GM12878 (cell line): ENCODE results near the gene CHID1. TPM values are rescaled to one million over a fixed set of nuclear protein-coding genes. Genes with fewer than 3 reads are reported as not detected.

Source experiments
- ATAC-seq: fragments of 200-7000 bp; cut with Tn5 transposase; 3 replicates; pipeline ENCODE4 v1.9.1; 2020; ENCODE audit warnings: mild to moderate bottlenecking, moderate library complexity
- BruUV-seq: library from RNA; stranded (reverse); fragments of 400-500 nt; replicated peaks from 2 replicates; lab custom pipeline; 2021; lab: Mats Ljungman, UMichigan
- CTCF ChIA-PET: fragments of 300-600 bp; sonication (Branson Sonifier 250); formaldehyde crosslinking; extraction: SDS; loops from one replicate; lab custom pipeline; 2021; ENCODE audit warnings: inconsistent platforms; lab: Yijun Ruan, JAX
- POLR2A ChIA-PET: fragments of 350-600 bp; formaldehyde crosslinking; extraction: SDS; loops from one replicate; lab custom pipeline; 2021; ENCODE audit warnings: inconsistent platforms; lab: Charles Lee
- RAD21 ChIA-PET: fragments of 300-600 bp; sonication (Branson Sonifier 250); formaldehyde crosslinking; loops from one replicate; lab custom pipeline; 2023; ENCODE audit warnings: antibody characterized with exemption; ENCODE audit not compliant: unreplicated experiment; lab: Charles Lee
- SMC1A ChIA-PET: fragments of 300-600 bp; sonication (Branson Sonifier 250); formaldehyde crosslinking; loops from one replicate; lab custom pipeline; 2023; ENCODE audit not compliant: unreplicated experiment, uncharacterized antibody; lab: Charles Lee
- DNase-seq: peaks from one replicate; pipeline ENCODE4 v3.0.0-alpha.2; 2011; ENCODE audit warnings: low read depth, low spot score
- FAIRE-seq: peaks from 3 replicates; lab custom pipeline; 2011; peaks lifted over from hg19 to GRCh38; lab: Jason Lieb, UNC
- H2AFZ ChIP-seq: 2 replicates; pipeline ENCODE4 v1.6.0; 2011; ENCODE audit warnings: low read depth, low read length, control low read depth; ENCODE audit not compliant: control insufficient read depth
- H3K27ac ChIP-seq: 2 replicates; pipeline ENCODE4 v1.5.1; 2011; ENCODE audit warnings: control low read depth; ENCODE audit not compliant: control insufficient read depth, insufficient read depth
- H3K27me3 ChIP-seq, 2 experiments: replicated peaks in 1 of 2; 2 replicates each; pipeline versions ENCODE4 v1.6.0 to v1.6.1; 2011; ENCODE audit warnings: low read length in 1 of 2; ENCODE audit not compliant: control insufficient read depth in 2 of 2, insufficient read depth in 2 of 2
- H3K36me3 ChIP-seq, 2 experiments: 2 replicates each; pipeline ENCODE4 v1.5.1; 2011; ENCODE audit warnings: low read length in 1 of 2; ENCODE audit not compliant: control insufficient read depth in 2 of 2, insufficient read depth in 2 of 2
- H3K4me1 ChIP-seq: 2 replicates; pipeline ENCODE4 v1.6.1; 2011; ENCODE audit warnings: mild to moderate bottlenecking, low read length, moderate library complexity, mixed read lengths; ENCODE audit not compliant: control insufficient read depth, insufficient read depth
- H3K4me2 ChIP-seq: 2 replicates; pipeline ENCODE4 v1.6.0; 2011; ENCODE audit warnings: control low read depth; ENCODE audit not compliant: control insufficient read depth, insufficient read depth
- H3K4me3 ChIP-seq: fragments of 200-600 bp; sonication (generic); 2 replicates; pipeline ENCODE4 v1.5.1; 2016
- H3K79me2 ChIP-seq: 2 replicates; pipeline ENCODE4 v1.6.0; 2011; ENCODE audit warnings: low read length; ENCODE audit not compliant: control insufficient read depth, insufficient read depth
- H3K9ac ChIP-seq: 2 replicates; pipeline ENCODE4 v1.8.0; 2011; ENCODE audit warnings: low read length, control low read depth, mixed read lengths; ENCODE audit not compliant: control insufficient read depth, insufficient read depth
- H3K9me3 ChIP-seq: replicated peaks from 3 replicates; pipeline ENCODE4 v1.5.1; 2011; ENCODE audit warnings: mild to moderate bottlenecking, low read length; ENCODE audit not compliant: control insufficient read depth, insufficient read depth
- H4K20me1 ChIP-seq: 2 replicates; pipeline ENCODE4 v1.6.0; 2011; ENCODE audit not compliant: control insufficient read depth, insufficient read depth
- IKZF1 ChIP-seq: fragments of 450-650 bp; conservative IDR thresholded peaks from 2 replicates; pipeline ENCODE4 v1.6.1; 2017; ENCODE audit warnings: antibody characterized with exemption, mild to moderate bottlenecking
- JUNB ChIP-seq: IDR thresholded peaks from 2 replicates; pipeline ENCODE4 v1.6.1; 2016; ENCODE audit warnings: antibody characterized with exemption, mild to moderate bottlenecking
- POLR2A ChIP-seq: IDR thresholded peaks from 2 replicates; pipeline ENCODE4 v1.6.1; 2011; ENCODE audit warnings: low read depth, mild to moderate bottlenecking, low read length
- RAD21 ChIP-seq: IDR thresholded peaks from 2 replicates; pipeline ENCODE4 v1.6.1; 2011; ENCODE audit warnings: mild to moderate bottlenecking, low read depth, low read length, moderate library complexity; ENCODE audit not compliant: insufficient read depth
- WGBS: methylation state at CpG from one replicate; pipeline ENCODE4 v1.1.6; 2016; ENCODE audit warnings: low lambda C conversion rate; ENCODE audit not compliant: insufficient replicate concordance, insufficient coverage; ENCODE audit errors: missing lambda C conversion rate; 5-methylcytosine and 5-hydroxymethylcytosine counted together
- in situ Hi-C: fragments of 300-500 bp; cut with MboI; formaldehyde crosslinking; loops from 9 replicates; pipeline ENCODE4 v1.14.3; 2018; ENCODE audit warnings: mixed read lengths
- intact Hi-C: fragments of 100-400 bp; cut with micrococcal nuclease; formaldehyde crosslinking; loops from one replicate; pipeline ENCODE4 v1.14.2; 2022; ENCODE audit not compliant: unreplicated experiment
- polyA plus RNA-seq, 11 experiments: library from polyadenylated mRNA; depleted of rRNA in 4 of 11; unstranded in 6 of 11; stranded (reverse) in 5 of 11; fragments of >200 nt; fragmentation: Nextera tagmentation in 4 of 11; fragmentation: Illumina TruSeq in 1 of 11; extraction: Ambion mirVana in 4 of 11; extraction: Trizol in 1 of 11; gene quantifications; 1 replicate in 1 of 11; 2 replicates in 10 of 11; pipeline versions ENCODE4 v1.2.1 to v1.2.3, GENCODE V29; 2011 to 2016; ENCODE audit warnings: inconsistent platforms in 2 of 11, missing spikeins in 2 of 11, low read depth in 1 of 11
- total RNA-seq, 4 experiments: library from RNA; depleted of rRNA in 3 of 4; stranded (reverse); fragments of >200 nt in 3 of 4; fragmentation: Illumina TruSeq in 1 of 4; extraction: Trizol in 1 of 4; gene quantifications; 2 replicates each; pipeline versions ENCODE4 v1.2.1 to v1.2.3, GENCODE V29; 2013 to 2021
- TF ChIP-seq, protein P1 (sequence below): IDR thresholded peaks from 2 replicates; pipeline ENCODE4 v1.6.1; 2012; ENCODE audit warnings: low read length, inconsistent platforms

The CHID1 gene
- total and polyA plus RNA-seq, 10 of the 15 experiments (the other 5 are each of a cell fraction or from before 2014, with no cell fraction given): 4.8 to 75.2 (median 30.1) TPM

DNA sequence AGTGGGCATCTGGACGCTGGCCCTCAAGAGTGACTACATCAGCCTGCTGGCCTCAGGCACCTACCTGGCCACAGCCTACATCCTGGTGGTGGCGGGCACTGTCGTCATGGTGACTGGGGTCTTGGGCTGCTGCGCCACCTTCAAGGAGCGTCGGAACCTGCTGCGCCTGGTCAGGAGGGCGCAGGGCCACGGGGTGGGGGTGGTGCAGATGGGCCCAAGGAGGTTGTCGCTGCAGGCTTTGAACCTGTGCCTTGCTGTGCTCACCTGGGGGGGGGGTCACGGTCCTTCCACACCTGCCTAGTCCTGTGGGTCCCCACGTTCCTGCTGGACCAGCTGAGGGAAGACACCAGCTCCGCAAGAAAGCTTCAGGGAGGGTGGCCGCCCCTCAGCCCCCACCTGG, 74.3 kb downstream of the CHID1 start:
- DNase-seq (no peak), FAIRE-seq (no peak), ATAC-seq (no peak)
- 85% methylated on average over 14 of the region's 14 CpGs for WGBS
- Histone ChIP-seq H3K4me2 (no peak overlapping the region), H4K20me1 (no peaks in the 10 kb centered on the region; the same call in 1 of the 2 replicates), H3K36me3 (peaks cover 0 to 25% of the 10 kb centered on the region in 2 experiments; a peak in 2 of 4 replicates), H3K4me3 (no peak overlapping the region), H3K27ac (no peak overlapping the region), H3K27me3 (no peaks in the 10 kb centered on the region; a peak in 1 of 4 replicates), H3K79me2 (peaks cover 10% of the 10 kb centered on the region), H3K9me3 (no peaks in the 10 kb centered on the region), H2AFZ (no peak overlapping the region), H3K4me1 (peaks cover 16% of the 10 kb centered on the region), H3K9ac (no peak overlapping the region)
- no TSS peak for BruUV-seq
- TF ChIP-seq RAD21 (no peak), JUNB (no peak), POLR2A (0 out of 2 replicates have a peak, but pooled peaks have one; percentile 13)
- intact Hi-C loops (no loop called here), in situ Hi-C loops (no loop called here)
- ChIA-PET CTCF (no interaction called here), POLR2A (no interaction called here), RAD21 (no interaction called here), SMC1A (no interaction called here)

DNA sequence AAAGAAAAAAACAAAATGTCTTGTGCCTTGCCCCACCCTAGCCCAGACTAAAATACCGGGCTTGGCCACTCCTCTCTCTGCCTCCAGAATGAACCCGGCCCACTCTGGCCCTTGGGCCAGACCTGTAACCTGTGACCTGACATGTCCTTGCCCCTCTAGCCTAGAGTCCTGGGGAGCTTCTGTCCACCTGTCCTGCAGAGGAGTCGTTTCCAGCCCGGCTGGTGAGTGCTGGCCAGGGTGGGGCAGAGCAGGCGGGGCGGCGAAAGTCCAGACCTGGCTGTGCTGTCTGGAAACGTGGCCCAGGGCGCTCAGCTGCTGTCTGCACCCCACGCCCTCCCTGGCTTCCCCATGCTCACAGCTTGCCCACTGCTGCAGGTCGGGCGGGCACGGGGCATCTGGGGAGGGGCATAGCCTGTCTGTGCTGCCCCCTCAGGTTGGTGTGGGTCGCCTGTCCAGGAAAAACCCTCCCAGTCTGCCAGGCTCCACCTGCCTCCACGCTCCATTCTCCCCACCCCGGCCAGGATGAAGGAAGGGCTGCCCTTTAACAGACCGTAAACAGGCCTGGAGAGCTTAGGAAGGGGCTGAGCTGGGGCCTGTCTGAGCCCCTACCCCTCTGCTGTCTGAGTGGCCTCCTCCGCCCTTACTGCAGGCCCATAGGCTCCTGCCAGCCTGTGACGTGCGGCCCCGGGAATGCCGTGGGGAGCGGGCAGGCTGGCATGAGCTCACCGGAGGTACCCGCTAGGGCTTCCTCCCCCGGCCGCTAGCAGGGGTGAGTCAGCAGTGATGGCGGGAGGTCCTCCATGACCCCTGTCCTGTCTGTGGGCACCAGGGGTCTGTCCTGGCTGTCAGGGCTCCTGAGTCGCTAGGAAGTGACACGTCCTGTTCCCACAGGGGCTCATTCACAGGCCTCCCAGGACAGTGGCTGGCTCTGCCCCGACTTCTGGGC, 76.0 kb downstream of the CHID1 start:
- TF ChIP-seq IKZF1: peak; percentile 27; the same call in 1 of the 2 replicates
- TF ChIP-seq, protein P1, sequence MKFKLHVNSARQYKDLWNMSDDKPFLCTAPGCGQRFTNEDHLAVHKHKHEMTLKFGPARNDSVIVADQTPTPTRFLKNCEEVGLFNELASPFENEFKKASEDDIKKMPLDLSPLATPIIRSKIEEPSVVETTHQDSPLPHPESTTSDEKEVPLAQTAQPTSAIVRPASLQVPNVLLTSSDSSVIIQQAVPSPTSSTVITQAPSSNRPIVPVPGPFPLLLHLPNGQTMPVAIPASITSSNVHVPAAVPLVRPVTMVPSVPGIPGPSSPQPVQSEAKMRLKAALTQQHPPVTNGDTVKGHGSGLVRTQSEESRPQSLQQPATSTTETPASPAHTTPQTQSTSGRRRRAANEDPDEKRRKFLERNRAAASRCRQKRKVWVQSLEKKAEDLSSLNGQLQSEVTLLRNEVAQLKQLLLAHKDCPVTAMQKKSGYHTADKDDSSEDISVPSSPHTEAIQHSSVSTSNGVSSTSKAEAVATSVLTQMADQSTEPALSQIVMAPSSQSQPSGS: no peak
- no peak overlapping the region for H2AFZ ChIP-seq
- intact Hi-C loops (no loop called here), in situ Hi-C loops (no loop called here)
- RAD21 ChIA-PET: interaction anchor here (0.5 to 1.0 kb wide), 2 partner anchors 8 to 24 kb away, joined by 3 read pairs; partner anchors contain the start of gene TSPAN4
- no peaks in the 10 kb centered on the region for H4K20me1 ChIP-seq
- no peak overlapping the region for H3K27ac ChIP-seq
- H3K4me1 ChIP-seq: peaks cover 20% of the 10 kb centered on the region
- no peaks in the 10 kb centered on the region for H3K9me3 ChIP-seq
- SMC1A ChIA-PET: interaction anchor here (1.0 kb wide), 1 partner anchor 9 kb away, joined by 3 read pairs; no protein-coding TSS in a partner anchor
- FAIRE-seq (no peak), ATAC-seq (no peak), DNase-seq (no peak)
- no peaks in the 10 kb centered on the region; a peak in 3 of 4 replicates for H3K27me3 ChIP-seq
- H3K9ac ChIP-seq: no peak overlapping the region
- H3K4me2 ChIP-seq: no peak overlapping the region
- TSS peak; percentile 63 for BruUV-seq
- POLR2A ChIA-PET: interaction anchor here (0.6 to 1.4 kb wide), 5 partner anchors 8 to 24 kb away, joined by 3 to 4 read pairs (median 4); partner anchors contain the start of genes POLR2L and TSPAN4
- CTCF ChIA-PET: interaction anchor here (0.6 kb wide), 1 partner anchor 316 kb away, joined by 4 read pairs; no protein-coding TSS in a partner anchor
- peaks cover 0 to 19% of the 10 kb centered on the region in 2 experiments; a peak in 2 of 4 replicates for H3K36me3 ChIP-seq
- 62% methylated on average over 27 of the region's 31 CpGs for WGBS
- no peak overlapping the region for H3K4me3 ChIP-seq
- no peaks in the 10 kb centered on the region for H3K79me2 ChIP-seq
